AG04450 (cell line): Measurements from ENCODE around the gene OSBPL7. TPM values are rescaled to one million over a fixed set of nuclear protein-coding genes. Genes with fewer than 3 reads are reported as not detected.
A peak's percentile ranks its signal among the peaks of the same experiment; 100 is the strongest.

Experiments
- CTCF ChIA-PET: fragments of 300-600, 350-600 bp; formaldehyde crosslinking; extraction: SDS; loops from one replicate; lab custom pipeline; 2022; ENCODE audit warnings: antibody characterized with exemption, inconsistent platforms; lab: Charles Lee
- POLR2A ChIA-PET: fragments of 350-600 bp; formaldehyde crosslinking; extraction: SDS; loops from one replicate; lab custom pipeline; 2021; ENCODE audit warnings: antibody characterized with exemption, inconsistent platforms; lab: Yijun Ruan, JAX
- DNase-seq: peaks from one replicate; pipeline ENCODE4 v3.0.0-alpha.2; 2011; ENCODE audit warnings: low read depth, low spot score
- H3K27ac ChIP-seq: one replicate; pipeline ENCODE4 v1.5.1; 2012; ENCODE audit warnings: low read depth, low read length, control low read depth
- H3K27me3 ChIP-seq: one replicate; pipeline ENCODE4 v1.6.0; 2012; ENCODE audit warnings: low read length; ENCODE audit not compliant: control insufficient read depth, insufficient read depth
- H3K4me3 ChIP-seq: 2 replicates; pipeline ENCODE4 v1.5.1; 2011; ENCODE audit warnings: mild to moderate bottlenecking, low read depth, low read length, control low read depth
- H3K9me3 ChIP-seq: 2 replicates; pipeline ENCODE4 v1.5.1; 2012; ENCODE audit warnings: low read length; ENCODE audit not compliant: control insufficient read depth, insufficient read depth
- polyA plus RNA-seq: library from polyadenylated mRNA; depleted of rRNA; stranded (reverse); fragments of >200 nt; gene quantifications from 2 replicates; pipeline ENCODE4 v1.2.3, GENCODE V29; 2011
- TF ChIP-seq, protein P1 (sequence below): IDR thresholded peaks from 2 replicates; pipeline ENCODE4 v1.5.1; 2011; ENCODE audit warnings: low read depth, low read length, control low read depth, inconsistent platforms

The OSBPL7 gene
- polyA plus RNA-seq, 1 experiment = 5.3 TPM

DNA sequence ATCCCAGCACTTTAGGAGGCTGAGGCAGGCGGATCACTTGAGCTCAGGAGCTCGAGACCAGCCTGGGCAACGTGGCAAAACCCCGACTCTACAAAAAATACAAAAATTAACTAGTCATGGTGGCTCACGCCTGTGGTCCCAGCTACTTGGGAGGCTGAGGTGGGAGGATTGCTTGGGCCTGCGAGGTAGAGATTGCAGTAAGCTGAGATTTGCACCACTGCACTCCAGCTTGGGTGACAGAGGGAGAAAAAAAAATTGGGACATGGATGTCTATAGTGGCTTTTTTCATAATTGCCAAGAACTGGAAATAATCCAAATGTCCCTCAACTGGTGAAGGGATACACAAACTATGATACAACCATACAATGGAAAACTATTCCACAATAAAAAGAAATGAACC lies 28.6 kb downstream of the OSBPL7 start:
- ChIA-PET POLR2A (no interaction called here), CTCF (interaction anchor here (1.0 kb wide), 1 partner anchor 9 kb away, joined by 5 read pairs; no protein-coding TSS in a partner anchor)
- Histone ChIP-seq H3K27me3 (peaks cover 43% of the 10 kb centered on the region), H3K27ac (no peak overlapping the region), H3K4me3 (no peak overlapping the region), H3K9me3 (no peaks in the 10 kb centered on the region)
- DNase-seq = no peak
- TF ChIP-seq, protein P1, sequence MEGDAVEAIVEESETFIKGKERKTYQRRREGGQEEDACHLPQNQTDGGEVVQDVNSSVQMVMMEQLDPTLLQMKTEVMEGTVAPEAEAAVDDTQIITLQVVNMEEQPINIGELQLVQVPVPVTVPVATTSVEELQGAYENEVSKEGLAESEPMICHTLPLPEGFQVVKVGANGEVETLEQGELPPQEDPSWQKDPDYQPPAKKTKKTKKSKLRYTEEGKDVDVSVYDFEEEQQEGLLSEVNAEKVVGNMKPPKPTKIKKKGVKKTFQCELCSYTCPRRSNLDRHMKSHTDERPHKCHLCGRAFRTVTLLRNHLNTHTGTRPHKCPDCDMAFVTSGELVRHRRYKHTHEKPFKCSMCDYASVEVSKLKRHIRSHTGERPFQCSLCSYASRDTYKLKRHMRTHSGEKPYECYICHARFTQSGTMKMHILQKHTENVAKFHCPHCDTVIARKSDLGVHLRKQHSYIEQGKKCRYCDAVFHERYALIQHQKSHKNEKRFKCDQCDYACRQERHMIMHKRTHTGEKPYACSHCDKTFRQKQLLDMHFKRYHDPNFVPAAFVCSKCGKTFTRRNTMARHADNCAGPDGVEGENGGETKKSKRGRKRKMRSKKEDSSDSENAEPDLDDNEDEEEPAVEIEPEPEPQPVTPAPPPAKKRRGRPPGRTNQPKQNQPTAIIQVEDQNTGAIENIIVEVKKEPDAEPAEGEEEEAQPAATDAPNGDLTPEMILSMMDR = no peak

DNA sequence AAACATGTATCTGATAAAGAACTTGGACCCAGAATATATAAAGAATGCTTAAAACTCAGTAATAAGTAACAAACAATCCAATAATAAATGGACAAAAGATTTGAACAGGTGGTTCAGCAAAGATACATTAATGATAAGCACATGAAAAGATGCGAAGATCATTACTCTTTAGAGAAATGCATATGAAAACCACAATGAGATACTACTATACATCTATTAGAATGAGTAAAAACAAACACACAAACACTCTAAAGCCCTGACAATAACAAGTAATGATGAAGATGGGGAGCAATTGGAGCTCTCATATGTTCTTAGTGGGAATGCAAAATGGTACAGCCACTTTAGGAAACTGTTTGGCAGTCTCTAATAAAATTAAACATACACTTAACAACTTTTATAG lies 29.1 kb downstream of the OSBPL7 start:
- ChIA-PET POLR2A (no interaction called here), CTCF (interaction anchor here (1.0 kb wide), 1 partner anchor 9 kb away, joined by 5 read pairs; no protein-coding TSS in a partner anchor)
- no peak for DNase-seq
- no peak overlapping the region for H3K4me3 ChIP-seq
- TF ChIP-seq, protein P1 = no peak
- no peaks in the 10 kb centered on the region for H3K9me3 ChIP-seq
- peaks cover 43% of the 10 kb centered on the region for H3K27me3 ChIP-seq
- no peak overlapping the region for H3K27ac ChIP-seq

DNA sequence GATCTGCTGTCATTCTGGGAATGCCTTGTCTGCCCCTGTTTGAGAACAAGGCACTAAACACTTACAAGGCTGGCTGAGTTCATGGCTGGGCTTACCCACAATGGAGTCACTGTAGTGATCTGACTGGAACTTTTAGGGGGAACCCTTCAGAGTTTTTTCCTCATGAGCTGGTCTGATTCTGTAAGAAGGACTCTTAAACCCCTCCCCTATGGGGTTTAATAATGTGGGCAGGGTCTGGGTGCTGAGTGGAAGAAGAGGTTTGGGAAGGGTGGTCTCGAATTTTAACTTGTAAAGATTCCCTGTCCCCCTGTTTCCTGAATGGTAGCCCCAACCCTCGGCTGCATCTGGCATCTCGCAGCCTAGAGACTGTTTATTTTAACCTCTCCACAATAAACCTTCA lies 30.6 kb downstream of the OSBPL7 start:
- no peak overlapping the region for H3K27ac ChIP-seq
- no peaks in the 10 kb centered on the region for H3K9me3 ChIP-seq
- H3K27me3 ChIP-seq = peaks cover 43% of the 10 kb centered on the region
- no peak for DNase-seq
- CTCF ChIA-PET = no interaction called here
- POLR2A ChIA-PET = no interaction called here
- TF ChIP-seq, protein P1 = no peak
- no peak overlapping the region for H3K4me3 ChIP-seq

DNA sequence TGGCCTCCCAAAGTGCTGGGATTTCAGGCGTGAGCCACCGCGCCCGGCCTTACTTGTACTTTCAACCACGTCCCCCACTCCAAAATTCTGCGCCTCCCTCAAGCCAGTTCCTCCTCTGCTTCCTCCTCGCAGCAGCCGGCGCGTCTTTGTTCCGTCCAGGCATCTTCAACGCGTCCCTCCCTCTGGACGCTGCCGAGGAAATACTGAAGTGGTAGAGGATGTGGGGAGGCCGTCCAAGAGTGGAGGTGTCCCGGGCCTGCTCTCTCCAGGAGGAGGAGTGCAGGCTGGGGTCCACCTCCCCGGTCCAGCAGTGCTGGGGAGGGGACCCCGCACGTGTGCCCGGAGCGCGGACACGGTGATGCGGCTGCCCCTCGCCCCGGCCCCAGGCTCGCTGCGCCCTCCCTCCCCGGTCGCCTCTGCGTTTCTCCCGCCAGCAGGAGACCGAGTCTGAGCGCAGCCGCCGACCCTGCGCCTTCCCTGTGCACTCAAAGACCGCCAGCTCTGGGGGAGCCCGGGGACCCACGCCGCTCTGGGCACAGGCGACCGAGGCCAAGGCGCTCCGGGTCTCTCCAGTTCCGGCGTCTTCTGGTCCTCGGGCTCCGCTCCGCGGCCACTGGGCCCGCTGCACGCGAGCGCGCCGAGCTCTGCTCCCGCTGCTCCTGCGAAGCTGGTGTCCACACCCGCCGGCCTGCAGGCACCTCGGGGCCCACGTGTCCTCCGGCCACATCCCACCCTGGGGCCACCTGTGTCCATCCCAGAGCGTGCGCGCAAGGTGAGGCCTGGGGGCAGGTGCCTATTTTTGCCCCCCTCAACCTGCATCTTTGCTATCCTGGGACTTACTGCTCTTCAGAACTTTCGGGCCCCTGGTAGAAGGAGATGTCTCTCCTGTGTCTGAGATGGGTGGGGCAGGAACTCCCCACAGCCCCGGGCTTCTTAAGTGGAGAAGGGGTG lies 31.7 kb downstream of the OSBPL7 start:
- TF ChIP-seq, protein P1 = peak; percentile 52
- no peak for DNase-seq
- peak overlapping the region; percentile 34; the same call in 1 of the 2 replicates for H3K4me3 ChIP-seq
- POLR2A ChIA-PET = interaction anchor here (0.6 to 0.7 kb wide), 2 partner anchors 118 to 937 kb away, joined by 3 to 4 read pairs; no protein-coding TSS in a partner anchor
- CTCF ChIA-PET = interaction anchor here (0.6 kb wide), 2 partner anchors 92 to 109 kb away, joined by 3 read pairs; no protein-coding TSS in a partner anchor
- H3K27me3 ChIP-seq = peaks cover 40% of the 10 kb centered on the region
- no peaks in the 10 kb centered on the region for H3K9me3 ChIP-seq
- H3K27ac ChIP-seq = no peak overlapping the region

DNA sequence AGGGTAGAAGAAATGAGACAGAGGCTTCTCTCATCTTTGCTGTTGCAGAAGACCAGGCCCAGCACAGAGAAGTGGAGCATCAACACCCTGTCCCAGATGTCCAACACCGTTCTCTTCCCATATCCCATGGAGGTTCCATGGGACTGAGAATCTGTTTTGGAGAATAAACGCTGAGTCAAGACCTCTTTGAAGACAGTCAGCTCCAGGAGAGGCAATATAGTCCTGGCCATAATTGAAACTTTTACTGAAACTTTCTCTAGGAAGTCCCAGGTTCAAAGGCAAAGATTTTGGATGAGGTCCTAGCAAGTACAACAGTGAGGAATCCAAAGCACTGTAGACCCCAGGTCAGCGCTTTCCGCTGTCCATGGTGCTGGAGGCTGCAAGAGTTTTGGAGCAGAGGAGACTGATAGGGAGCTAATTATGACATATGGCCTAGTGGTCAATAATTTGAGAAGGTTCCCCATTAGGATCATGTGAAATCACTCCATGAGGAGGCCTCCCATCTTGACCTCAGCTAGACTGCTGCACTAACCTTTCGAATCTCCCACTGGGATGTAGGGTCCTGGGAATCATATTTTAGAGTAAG lies 36.0 kb downstream of the OSBPL7 start:
- H3K9me3 ChIP-seq = no peaks in the 10 kb centered on the region
- DNase-seq = no peak
- POLR2A ChIA-PET = interaction anchor here (0.7 kb wide), 1 partner anchor 20 kb away, joined by 3 read pairs; no protein-coding TSS in a partner anchor
- peaks cover 38% of the 10 kb centered on the region for H3K27me3 ChIP-seq
- CTCF ChIA-PET = no interaction called here
- TF ChIP-seq, protein P1 = no peak
- H3K4me3 ChIP-seq = no peak overlapping the region
- no peak overlapping the region for H3K27ac ChIP-seq
